ENCODE results near the gene GJD4. TPM values are rescaled to one million over a fixed set of nuclear protein-coding genes. Genes with fewer than 3 reads are reported as not detected.

The GJD4 gene
- total and polyA plus RNA-seq, 2 of the 4 experiments (the other 2 are of a cell fraction) = not detected

DNA sequence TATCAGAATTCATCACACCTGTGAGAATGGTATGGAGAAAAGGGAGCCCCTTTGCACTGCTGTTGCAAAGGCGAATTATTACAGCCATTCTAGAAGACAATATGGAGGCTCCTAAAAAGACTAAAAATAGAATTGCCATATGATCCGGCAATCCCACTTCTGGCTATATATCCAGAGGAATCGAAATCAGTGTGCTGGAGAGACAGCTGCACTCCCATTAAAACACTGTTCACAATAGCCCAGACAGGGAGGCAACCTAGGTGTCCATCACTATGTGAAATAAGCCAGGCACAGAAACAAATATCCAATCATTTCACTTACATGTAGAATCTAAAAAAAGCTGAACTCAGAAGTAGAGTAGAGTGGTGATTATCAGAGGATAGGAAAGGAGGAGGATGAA, 26.0 kb upstream of the GJD4 start:
- peaks cover 10% of the 10 kb centered on the region; the same call in 1 of the 2 replicates for H4K20me1 ChIP-seq (ENCODE audit: insufficient read depth, low read length)
- DNase-seq (no peak), ATAC-seq (ENCODE audit: low read depth) (no peak)
- no peak overlapping the region for H2AK9ac ChIP-seq (replicated peaks; ENCODE audit: low read depth, low read length, poor library complexity)
- no peak overlapping the region for H3K4me3 ChIP-seq (ENCODE audit: insufficient read depth, low read depth, low read length)
- H3K56ac ChIP-seq (ENCODE audit: extremely low read depth, insufficient read depth, low read length) = no peak overlapping the region
- H2AFZ ChIP-seq (replicated peaks; ENCODE audit: low read length, poor library complexity) = no peak overlapping the region
- CTCF ChIA-PET = no interaction called here
- H3K23ac ChIP-seq (ENCODE audit: low read depth, low read length) = no peak overlapping the region
- H3K4me2 ChIP-seq (ENCODE audit: low read depth, low read length) = no peak overlapping the region
- H2BK5ac ChIP-seq (ENCODE audit: low read depth, low read length, poor library complexity, severe bottlenecking) = no peak overlapping the region
- POLR2A ChIA-PET (ENCODE audit: unreplicated experiment) = no interaction called here
- peaks cover 9% of the 10 kb centered on the region for H3K27me3 ChIP-seq (ENCODE audit: control insufficient read depth, insufficient read depth, low read length)
- H2BK20ac ChIP-seq (ENCODE audit: low read depth, low read length) = no peak overlapping the region
- BruUV-seq (replicated peaks) = no TSS peak
- H3K27ac ChIP-seq (ENCODE audit: insufficient read depth, low read length) = no peak overlapping the region
- H3K14ac ChIP-seq (replicated peaks; ENCODE audit: low read depth, low read length) = no peak overlapping the region
- H4K8ac ChIP-seq (ENCODE audit: low read depth in 2 of 2, low read length in 2 of 2) = no peak overlapping the region
- H3K36me3 ChIP-seq (ENCODE audit: control insufficient read depth, insufficient read depth, low read length) = peaks cover 2% of the 10 kb centered on the region; the same call in 1 of the 2 replicates
- no peak overlapping the region for H4K5ac ChIP-seq (ENCODE audit: low read depth, low read length)
- no peak overlapping the region for H2BK15ac ChIP-seq (ENCODE audit: low read depth, low read length)
- H3K9ac ChIP-seq (ENCODE audit: low read depth, low read length) = no peak overlapping the region
- H3K79me1 ChIP-seq (ENCODE audit: low read depth in 1 of 2, low read length in 2 of 2) = no peaks in the 10 kb centered on the region
- H2BK120ac ChIP-seq (ENCODE audit: low read depth, low read length) = no peak overlapping the region
- H3K18ac ChIP-seq (ENCODE audit: low read depth, low read length) = no peak overlapping the region
- H3K9me3 ChIP-seq (ENCODE audit: control insufficient read depth, insufficient read depth, low read length) = no peaks in the 10 kb centered on the region
- H3K9me1 ChIP-seq (ENCODE audit: insufficient read depth, low read length) = peaks cover 12% of the 10 kb centered on the region
- dilution Hi-C loops (cut with HindIII; ENCODE audit: low sequenced_read_pairs, unreplicated experiment) (no loop called here), in situ Hi-C loops (cut with MboI; ENCODE audit: low sequenced_read_pairs) (no loop called here), intact Hi-C loops (cut with micrococcal nuclease) (no loop called here)
- H2AK5ac ChIP-seq (ENCODE audit: low read depth, low read length) = no peak overlapping the region
- TF ChIP-seq MXI1 (IDR thresholded peaks at IDR 0.05; ENCODE audit: borderline replicate concordance, low read depth, low read length) = no peak
- no peak for TF ChIP-seq MAZ (IDR thresholded peaks at IDR 0.05; ENCODE audit: borderline replicate concordance, low read depth, low read length)
- TF ChIP-seq RAD21 (IDR thresholded peaks at IDR 0.05; ENCODE audit: low read length) = no peak
- no peak for TF ChIP-seq SMC3 (IDR thresholded peaks at IDR 0.05; ENCODE audit: low read depth, low read length)
- TF ChIP-seq RCOR1 (IDR thresholded peaks at IDR 0.05; ENCODE audit: insufficient replicate concordance, low read length) = no peak
- TF ChIP-seq BHLHE40 (IDR thresholded peaks at IDR 0.05; ENCODE audit: low read depth, low read length) = no peak
- no peak for TF ChIP-seq NFE2L2 (IDR thresholded peaks at IDR 0.05; ENCODE audit: low read depth, low read length)
- TF ChIP-seq, protein P1, sequence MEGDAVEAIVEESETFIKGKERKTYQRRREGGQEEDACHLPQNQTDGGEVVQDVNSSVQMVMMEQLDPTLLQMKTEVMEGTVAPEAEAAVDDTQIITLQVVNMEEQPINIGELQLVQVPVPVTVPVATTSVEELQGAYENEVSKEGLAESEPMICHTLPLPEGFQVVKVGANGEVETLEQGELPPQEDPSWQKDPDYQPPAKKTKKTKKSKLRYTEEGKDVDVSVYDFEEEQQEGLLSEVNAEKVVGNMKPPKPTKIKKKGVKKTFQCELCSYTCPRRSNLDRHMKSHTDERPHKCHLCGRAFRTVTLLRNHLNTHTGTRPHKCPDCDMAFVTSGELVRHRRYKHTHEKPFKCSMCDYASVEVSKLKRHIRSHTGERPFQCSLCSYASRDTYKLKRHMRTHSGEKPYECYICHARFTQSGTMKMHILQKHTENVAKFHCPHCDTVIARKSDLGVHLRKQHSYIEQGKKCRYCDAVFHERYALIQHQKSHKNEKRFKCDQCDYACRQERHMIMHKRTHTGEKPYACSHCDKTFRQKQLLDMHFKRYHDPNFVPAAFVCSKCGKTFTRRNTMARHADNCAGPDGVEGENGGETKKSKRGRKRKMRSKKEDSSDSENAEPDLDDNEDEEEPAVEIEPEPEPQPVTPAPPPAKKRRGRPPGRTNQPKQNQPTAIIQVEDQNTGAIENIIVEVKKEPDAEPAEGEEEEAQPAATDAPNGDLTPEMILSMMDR (conservative IDR thresholded peaks at IDR 0.05; ENCODE audit: low read depth, low read length) = no peak
- no peak for TF ChIP-seq RFX5 (IDR thresholded peaks at IDR 0.05; ENCODE audit: low read depth, low read length)
- TF ChIP-seq, protein P2, sequence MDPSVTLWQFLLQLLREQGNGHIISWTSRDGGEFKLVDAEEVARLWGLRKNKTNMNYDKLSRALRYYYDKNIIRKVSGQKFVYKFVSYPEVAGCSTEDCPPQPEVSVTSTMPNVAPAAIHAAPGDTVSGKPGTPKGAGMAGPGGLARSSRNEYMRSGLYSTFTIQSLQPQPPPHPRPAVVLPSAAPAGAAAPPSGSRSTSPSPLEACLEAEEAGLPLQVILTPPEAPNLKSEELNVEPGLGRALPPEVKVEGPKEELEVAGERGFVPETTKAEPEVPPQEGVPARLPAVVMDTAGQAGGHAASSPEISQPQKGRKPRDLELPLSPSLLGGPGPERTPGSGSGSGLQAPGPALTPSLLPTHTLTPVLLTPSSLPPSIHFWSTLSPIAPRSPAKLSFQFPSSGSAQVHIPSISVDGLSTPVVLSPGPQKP (IDR thresholded peaks at IDR 0.05; ENCODE audit: borderline replicate concordance, low read depth, low read length) = no peak
- no peak for TF ChIP-seq FOS (IDR thresholded peaks at IDR 0.05; ENCODE audit: low read depth, low read length)
- TF ChIP-seq, protein P3, sequence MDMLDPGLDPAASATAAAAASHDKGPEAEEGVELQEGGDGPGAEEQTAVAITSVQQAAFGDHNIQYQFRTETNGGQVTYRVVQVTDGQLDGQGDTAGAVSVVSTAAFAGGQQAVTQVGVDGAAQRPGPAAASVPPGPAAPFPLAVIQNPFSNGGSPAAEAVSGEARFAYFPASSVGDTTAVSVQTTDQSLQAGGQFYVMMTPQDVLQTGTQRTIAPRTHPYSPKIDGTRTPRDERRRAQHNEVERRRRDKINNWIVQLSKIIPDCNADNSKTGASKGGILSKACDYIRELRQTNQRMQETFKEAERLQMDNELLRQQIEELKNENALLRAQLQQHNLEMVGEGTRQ (IDR thresholded peaks at IDR 0.05; ENCODE audit: low read depth, low read length) = no peak
- TF ChIP-seq CHD1 (IDR thresholded peaks at IDR 0.05; ENCODE audit: low read depth, low read length) = no peak
- no peak for TF ChIP-seq MAFK (IDR thresholded peaks at IDR 0.05; ENCODE audit: low read depth, low read length)
- no peak for TF ChIP-seq CEBPB (IDR thresholded peaks at IDR 0.05; ENCODE audit: low read depth, low read length)
- TF ChIP-seq POLR2A (IDR thresholded peaks at IDR 0.05; ENCODE audit: low read depth, low read length) = no peak
- H3K4ac ChIP-seq (ENCODE audit: low read depth, low read length) = no peak overlapping the region
- no CpG with 5 or more reads among the region's 3 CpGs for WGBS, 2 experiments (ENCODE audit: extremely low coverage in 2 of 2, insufficient read length in 1 of 2)
- peaks cover 9% of the 10 kb centered on the region for H3K4me1 ChIP-seq (ENCODE audit: control insufficient read depth, insufficient read depth, low read length)
- H4K91ac ChIP-seq (ENCODE audit: insufficient read depth, low read depth, low read length) = no peak overlapping the region
